ENCODE results near the gene OPALIN.

DNA sequence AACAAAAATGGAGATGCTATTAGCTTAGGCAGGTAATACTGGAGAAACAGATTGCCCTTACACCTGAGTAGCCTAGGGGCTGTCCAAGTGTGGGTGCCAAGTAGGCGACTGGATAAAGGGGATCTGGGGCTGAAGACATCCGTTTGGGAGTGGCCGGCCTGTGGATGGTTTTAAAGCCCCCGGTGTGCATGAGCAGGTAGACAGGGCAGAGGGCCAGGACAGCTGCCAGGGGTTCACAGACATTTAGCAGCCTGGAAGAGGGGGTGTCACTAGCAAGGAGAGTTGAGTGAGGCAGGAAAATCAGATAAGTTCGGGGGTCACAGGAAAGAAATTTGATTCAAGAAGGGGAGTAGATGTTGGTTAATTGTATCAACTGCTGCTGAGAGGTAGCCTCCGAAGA lies 1.5 kb upstream of the OPALIN start:
- TF ChIP-seq, protein P1, sequence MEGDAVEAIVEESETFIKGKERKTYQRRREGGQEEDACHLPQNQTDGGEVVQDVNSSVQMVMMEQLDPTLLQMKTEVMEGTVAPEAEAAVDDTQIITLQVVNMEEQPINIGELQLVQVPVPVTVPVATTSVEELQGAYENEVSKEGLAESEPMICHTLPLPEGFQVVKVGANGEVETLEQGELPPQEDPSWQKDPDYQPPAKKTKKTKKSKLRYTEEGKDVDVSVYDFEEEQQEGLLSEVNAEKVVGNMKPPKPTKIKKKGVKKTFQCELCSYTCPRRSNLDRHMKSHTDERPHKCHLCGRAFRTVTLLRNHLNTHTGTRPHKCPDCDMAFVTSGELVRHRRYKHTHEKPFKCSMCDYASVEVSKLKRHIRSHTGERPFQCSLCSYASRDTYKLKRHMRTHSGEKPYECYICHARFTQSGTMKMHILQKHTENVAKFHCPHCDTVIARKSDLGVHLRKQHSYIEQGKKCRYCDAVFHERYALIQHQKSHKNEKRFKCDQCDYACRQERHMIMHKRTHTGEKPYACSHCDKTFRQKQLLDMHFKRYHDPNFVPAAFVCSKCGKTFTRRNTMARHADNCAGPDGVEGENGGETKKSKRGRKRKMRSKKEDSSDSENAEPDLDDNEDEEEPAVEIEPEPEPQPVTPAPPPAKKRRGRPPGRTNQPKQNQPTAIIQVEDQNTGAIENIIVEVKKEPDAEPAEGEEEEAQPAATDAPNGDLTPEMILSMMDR (IDR thresholded peaks at IDR 0.05) = no peak
- TF ChIP-seq POLR2A (IDR thresholded peaks at IDR 0.05) = no peak

Data from breast epithelium (tissue), 3 donors.